CD4-positive, CD25-positive, alpha-beta regulatory T cell (primary cell): ENCODE results near the gene SLC9B1. TPM values are rescaled to one million over a fixed set of nuclear protein-coding genes. Genes with fewer than 3 reads are reported as not detected.

ENCODE experiments used
- ATAC-seq, 2 donors: fragments of 150-1000 bp; cut with Tn5 transposase; one replicate each; pipeline ENCODE4 v1.10.0; 2021; ENCODE audit warnings: low read depth in 2 of 2, moderate number of reproducible peaks in 2 of 2, moderate library complexity in 1 of 2
- DNase-seq, 3 donors: peaks; one replicate each; pipeline versions ENCODE4 v3.0.0 to v3.0.0-alpha.2; 2012 to 2022; ENCODE audit warnings: mixed read lengths in 1 of 3
- H3K27ac ChIP-seq: one replicate; pipeline ENCODE4 v1.7.0; 2013; ENCODE audit warnings: mild to moderate bottlenecking, low read length; ENCODE audit not compliant: insufficient read depth, poor library complexity, severe bottlenecking
- H3K27me3 ChIP-seq: one replicate; pipeline ENCODE4 v1.7.0; 2013; ENCODE audit warnings: low read length; ENCODE audit not compliant: control insufficient read depth, insufficient read depth
- H3K36me3 ChIP-seq: one replicate; pipeline ENCODE4 v1.7.0; 2013; ENCODE audit warnings: mild to moderate bottlenecking, low read length, moderate library complexity; ENCODE audit not compliant: control insufficient read depth, insufficient read depth
- H3K4me1 ChIP-seq: 2 replicates; pipeline ENCODE4 v1.7.0; 2013; ENCODE audit warnings: mild to moderate bottlenecking, low read length; ENCODE audit not compliant: insufficient read depth, control insufficient read depth, poor library complexity, severe bottlenecking
- H3K4me3 ChIP-seq: one replicate; pipeline ENCODE4 v1.7.0; 2013; ENCODE audit warnings: low read depth, mild to moderate bottlenecking, low read length, moderate library complexity
- H3K9me3 ChIP-seq, 2 experiments: 1 replicate in 1 of 2; 2 replicates in 1 of 2; pipeline ENCODE4 v1.7.0; 2013; ENCODE audit warnings: low read length in 2 of 2, mild to moderate bottlenecking in 1 of 2, moderate library complexity in 1 of 2; ENCODE audit not compliant: control insufficient read depth in 2 of 2
- H3K27ac Mint-ChIP-seq, 3 donors: one replicate each; pipeline ENCODE4 v1.8.0; 2020 to 2022; ENCODE audit warnings: mild to moderate bottlenecking in 3 of 3, mixed read lengths in 3 of 3, moderate library complexity in 2 of 3
- H3K27me3 Mint-ChIP-seq: one replicate; pipeline ENCODE4 v1.8.0; 2022; ENCODE audit warnings: mild to moderate bottlenecking, mixed read lengths
- H3K36me3 Mint-ChIP-seq: one replicate; pipeline ENCODE4 v1.8.0; 2020; ENCODE audit warnings: mixed read lengths
- H3K4me1 Mint-ChIP-seq, 4 donors: one replicate each; pipeline ENCODE4 v1.8.0; 2020 to 2022; ENCODE audit warnings: mixed read lengths in 4 of 4, mild to moderate bottlenecking in 1 of 4
- H3K4me3 Mint-ChIP-seq, 4 donors: one replicate each; pipeline ENCODE4 v1.8.0; 2020 to 2022; ENCODE audit warnings: mild to moderate bottlenecking in 4 of 4, mixed read lengths in 4 of 4, moderate library complexity in 3 of 4
- H3K9me3 Mint-ChIP-seq, 7 donors: one replicate each; pipeline ENCODE4 v1.8.0; 2020 to 2022; ENCODE audit warnings: mixed read lengths in 7 of 7, mild to moderate bottlenecking in 3 of 7, moderate library complexity in 2 of 7
- polyA plus RNA-seq, 4 donors: library from polyadenylated mRNA; unstranded; fragments of 300-500 nt; fragmentation: Illumina TruSeq; gene quantifications; one replicate each; pipeline ENCODE4 v1.2.3, GENCODE V29; 2021
- total RNA-seq: library from RNA; stranded (reverse); gene quantifications from one replicate; pipeline ENCODE4 v1.2.3, GENCODE V29; 2022

Gene SLC9B1
- total and polyA plus RNA-seq, 5 donors from 2014 or later: 1.7 to 2.7 (median 2.3) TPM

DNA sequence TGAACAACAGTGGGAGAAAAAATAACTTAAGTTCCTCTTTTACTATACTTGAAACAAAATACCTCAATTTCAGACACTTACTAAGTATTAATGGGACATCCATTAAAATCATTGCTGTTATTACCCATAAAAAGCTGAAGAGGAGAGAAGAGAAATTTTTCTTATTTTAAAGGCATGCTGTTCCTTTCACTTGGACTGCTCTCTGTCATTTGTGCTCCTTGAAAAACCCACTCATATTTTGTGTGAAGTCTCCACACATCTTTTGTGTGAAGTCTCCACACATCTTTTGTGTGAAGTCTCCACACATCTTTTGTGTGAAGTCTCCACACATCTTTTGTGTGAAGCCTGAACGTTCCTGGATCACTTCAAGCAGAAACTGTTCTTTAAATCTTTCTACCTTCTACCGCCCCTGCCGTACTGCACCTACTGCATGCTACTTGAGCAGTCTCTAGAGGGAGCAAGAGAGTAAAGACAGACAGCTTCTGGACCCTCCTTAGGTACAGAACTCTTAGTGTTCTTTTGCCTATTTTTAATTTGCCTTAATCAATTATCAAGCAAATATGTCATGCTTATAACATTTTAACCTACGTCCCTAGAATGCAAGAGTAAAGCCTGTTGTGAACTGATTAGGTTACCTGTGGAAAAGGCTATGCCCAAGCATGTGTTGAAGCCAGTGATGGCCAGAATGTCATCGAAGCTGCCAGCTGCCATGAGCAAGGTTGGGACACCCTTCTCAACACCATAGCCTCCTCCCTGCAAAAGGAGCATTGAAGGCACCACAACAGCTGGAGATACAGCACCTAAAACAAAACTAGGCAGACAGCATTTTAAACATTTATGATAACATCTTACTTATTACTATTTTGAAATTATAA lies 27.1 kb upstream of the SLC9B1 start:
- Mint-ChIP-seq H3K27me3 (no peaks in the 10 kb centered on the region), H3K4me3 (peak overlapping the region in 1 of 4 donors; percentile 54), H3K36me3 (peaks cover 39% of the 10 kb centered on the region), H3K9me3 (no peaks in the 10 kb centered on the region), H3K27ac (peak overlapping the region in 2 of 3 donors; percentile 47 to 55), H3K4me1 (peaks cover 0 to 8% (median 0%) of the 10 kb centered on the region in 4 donors)
- H3K27me3 ChIP-seq: no peaks in the 10 kb centered on the region
- H3K4me1 ChIP-seq: no peaks in the 10 kb centered on the region
- peaks cover 19% of the 10 kb centered on the region for H3K36me3 ChIP-seq
- H3K9me3 ChIP-seq: no peaks in the 10 kb centered on the region
- ATAC-seq (peak; percentile 93 to 94), DNase-seq (peak in 2 of 3 donors; percentile 60 to 71)
- no peak overlapping the region for H3K27ac ChIP-seq
- no peak overlapping the region for H3K4me3 ChIP-seq

DNA sequence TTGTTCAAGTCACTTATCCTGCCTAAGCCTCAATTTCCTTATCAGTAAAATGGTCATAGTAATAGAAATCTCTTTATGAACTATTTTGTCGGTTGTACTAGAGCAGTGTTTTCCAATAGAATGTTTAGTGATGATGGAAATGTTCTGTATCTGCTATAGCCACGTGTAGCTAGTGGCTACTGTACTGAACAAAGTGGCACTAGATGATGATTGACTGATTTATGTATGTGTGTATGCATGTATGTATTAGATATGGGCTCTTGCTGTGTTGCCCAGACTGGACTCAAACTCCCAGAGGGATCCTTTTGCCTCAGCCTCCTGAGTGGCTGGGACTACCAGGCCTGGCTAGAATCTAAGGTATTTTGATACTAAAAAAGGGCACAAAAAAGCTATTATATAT lies 24.7 kb upstream of the SLC9B1 start:
- ATAC-seq: no peak
- peaks cover 0 to 10% (median 0%) of the 10 kb centered on the region in 4 donors for H3K4me1 Mint-ChIP-seq
- Histone ChIP-seq H3K4me3 (no peak overlapping the region), H3K27me3 (no peaks in the 10 kb centered on the region), H3K9me3 (no peaks in the 10 kb centered on the region), H3K36me3 (peaks cover 11% of the 10 kb centered on the region), H3K27ac (no peak overlapping the region), H3K4me1 (no peaks in the 10 kb centered on the region)
- H3K9me3 Mint-ChIP-seq: no peaks in the 10 kb centered on the region
- DNase-seq: no peak
- peaks cover 35% of the 10 kb centered on the region for H3K36me3 Mint-ChIP-seq
- no peaks in the 10 kb centered on the region for H3K27me3 Mint-ChIP-seq
- H3K4me3 Mint-ChIP-seq: no peak overlapping the region
- no peak overlapping the region for H3K27ac Mint-ChIP-seq

DNA sequence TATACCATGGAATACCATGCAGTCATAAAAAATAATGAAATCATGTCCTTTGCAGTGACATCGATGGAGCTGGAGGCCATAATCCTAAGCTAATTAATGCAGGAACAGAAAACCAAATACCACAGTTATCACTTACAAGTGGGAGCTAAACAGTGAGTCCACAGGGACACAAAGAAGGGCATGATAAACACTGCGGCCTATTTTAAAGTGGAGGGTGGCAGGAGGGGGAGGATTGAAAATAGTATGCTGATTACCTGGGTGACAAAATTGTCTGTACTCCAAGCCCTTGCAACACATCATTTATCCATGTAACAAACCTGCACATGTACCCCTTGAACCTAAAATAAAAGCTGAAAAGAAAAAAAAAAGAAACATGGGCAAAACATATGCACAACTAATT lies 16.7 kb upstream of the SLC9B1 start:
- Mint-ChIP-seq H3K4me3 (no peak overlapping the region), H3K9me3 (no peaks in the 10 kb centered on the region)
- H3K27ac ChIP-seq: no peak overlapping the region

DNA sequence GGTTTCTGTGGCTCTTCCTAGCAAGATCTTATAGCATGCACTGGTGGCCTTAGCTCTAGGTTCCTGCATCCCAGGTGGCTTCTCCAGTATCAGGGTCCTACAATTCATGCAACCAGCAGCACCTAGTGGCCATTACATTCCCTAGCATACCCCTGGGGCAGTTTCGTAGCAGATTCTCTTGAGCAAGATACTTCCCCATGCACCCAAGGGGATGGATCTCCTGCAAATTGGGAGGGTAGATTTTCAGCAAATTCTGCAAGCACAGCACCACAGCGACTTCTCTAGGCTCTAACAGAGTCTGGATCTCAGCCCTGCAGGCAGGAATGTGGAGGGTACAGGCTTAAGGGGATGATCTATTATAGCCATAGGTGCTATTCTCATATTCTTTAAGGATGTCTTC lies 13.1 kb upstream of the SLC9B1 start:
- peak in 1 of 3 donors; percentile 60 for DNase-seq
- Histone ChIP-seq H3K27me3 (no peaks in the 10 kb centered on the region), H3K27ac (no peak overlapping the region), H3K4me3 (no peak overlapping the region), H3K9me3 (no peaks in the 10 kb centered on the region), H3K4me1 (no peaks in the 10 kb centered on the region), H3K36me3 (peaks cover 2% of the 10 kb centered on the region)
- H3K9me3 Mint-ChIP-seq: no peaks in the 10 kb centered on the region
- no peaks in the 10 kb centered on the region for H3K27me3 Mint-ChIP-seq
- H3K36me3 Mint-ChIP-seq: peaks cover 34% of the 10 kb centered on the region
- no peak overlapping the region for H3K27ac Mint-ChIP-seq
- H3K4me1 Mint-ChIP-seq: peaks cover 0 to 17% (median 6%) of the 10 kb centered on the region in 4 donors
- no peak overlapping the region for H3K4me3 Mint-ChIP-seq
- no peak for ATAC-seq

More for the DNA sequence above, 16.7 kb upstream of the SLC9B1 start:
- Histone ChIP-seq H3K4me1 (no peaks in the 10 kb centered on the region), H3K4me3 (no peak overlapping the region), H3K9me3 (no peaks in the 10 kb centered on the region), H3K36me3 (peaks cover 2% of the 10 kb centered on the region), H3K27me3 (no peaks in the 10 kb centered on the region)
- DNase-seq (no peak), ATAC-seq (no peak)
- Mint-ChIP-seq H3K4me1 (peaks cover 0 to 17% (median 8%) of the 10 kb centered on the region in 4 donors), H3K27ac (peak overlapping the region in 1 of 3 donors; percentile 38), H3K36me3 (peaks cover 22% of the 10 kb centered on the region), H3K27me3 (no peaks in the 10 kb centered on the region)

DNA sequence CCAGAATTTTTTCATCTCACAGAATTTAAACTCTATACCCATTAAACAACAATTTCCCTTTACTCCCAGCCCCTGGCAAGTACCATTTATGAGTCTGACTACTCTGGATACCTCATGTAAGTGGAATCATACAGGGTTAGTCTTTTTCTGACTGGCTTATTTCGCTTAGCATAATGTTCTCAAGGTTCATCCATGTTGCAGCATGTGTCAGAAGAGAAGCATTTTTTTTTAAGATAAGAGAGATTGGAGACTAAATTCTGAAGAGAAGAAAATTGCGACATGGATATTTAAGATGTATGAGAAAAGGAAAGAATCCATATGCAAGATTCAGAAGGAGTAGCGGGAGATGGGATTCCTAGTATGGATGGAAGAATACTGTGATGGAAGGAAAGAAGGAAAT lies 11.3 kb upstream of the SLC9B1 start:
- no peak overlapping the region for H3K27ac Mint-ChIP-seq
- DNase-seq (no peak), ATAC-seq (no peak)
- Histone ChIP-seq H3K9me3 (no peaks in the 10 kb centered on the region), H3K27ac (no peak overlapping the region), H3K4me3 (no peak overlapping the region), H3K36me3 (no peaks in the 10 kb centered on the region), H3K27me3 (no peaks in the 10 kb centered on the region), H3K4me1 (no peaks in the 10 kb centered on the region)
- peaks cover 28% of the 10 kb centered on the region for H3K36me3 Mint-ChIP-seq
- H3K27me3 Mint-ChIP-seq: no peaks in the 10 kb centered on the region
- no peaks in the 10 kb centered on the region for H3K9me3 Mint-ChIP-seq
- H3K4me3 Mint-ChIP-seq: no peak overlapping the region
- peaks cover 0 to 17% (median 7%) of the 10 kb centered on the region in 4 donors for H3K4me1 Mint-ChIP-seq

DNA sequence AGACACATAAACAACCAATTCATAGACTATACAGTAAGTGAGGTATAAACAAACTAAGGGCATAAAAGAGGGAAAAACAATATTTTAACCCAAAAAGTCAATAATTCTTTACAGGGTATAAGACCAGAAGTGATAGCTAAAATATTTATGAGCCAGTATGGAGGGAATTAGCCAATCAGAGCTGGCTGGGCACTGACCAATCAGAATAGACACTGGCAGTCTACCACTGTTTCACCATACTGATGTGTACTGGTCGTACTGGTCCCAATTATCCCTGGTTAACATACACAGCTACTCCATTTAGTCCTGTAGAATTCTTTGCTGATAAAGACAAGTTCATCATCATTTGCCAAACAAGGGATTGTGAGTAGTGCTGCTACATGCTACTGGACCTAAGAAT lies 9.8 kb upstream of the SLC9B1 start:
- DNase-seq (no peak), ATAC-seq (no peak)
- Mint-ChIP-seq H3K36me3 (peaks cover 23% of the 10 kb centered on the region), H3K4me3 (no peak overlapping the region), H3K9me3 (no peaks in the 10 kb centered on the region), H3K27ac (no peak overlapping the region), H3K4me1 (peaks cover 0 to 17% (median 5%) of the 10 kb centered on the region in 4 donors), H3K27me3 (no peaks in the 10 kb centered on the region)
- H3K9me3 ChIP-seq: no peaks in the 10 kb centered on the region
- peaks cover 3% of the 10 kb centered on the region for H3K36me3 ChIP-seq
- no peak overlapping the region for H3K4me3 ChIP-seq
- no peaks in the 10 kb centered on the region for H3K4me1 ChIP-seq
- H3K27me3 ChIP-seq: no peaks in the 10 kb centered on the region
- H3K27ac ChIP-seq: no peak overlapping the region

DNA sequence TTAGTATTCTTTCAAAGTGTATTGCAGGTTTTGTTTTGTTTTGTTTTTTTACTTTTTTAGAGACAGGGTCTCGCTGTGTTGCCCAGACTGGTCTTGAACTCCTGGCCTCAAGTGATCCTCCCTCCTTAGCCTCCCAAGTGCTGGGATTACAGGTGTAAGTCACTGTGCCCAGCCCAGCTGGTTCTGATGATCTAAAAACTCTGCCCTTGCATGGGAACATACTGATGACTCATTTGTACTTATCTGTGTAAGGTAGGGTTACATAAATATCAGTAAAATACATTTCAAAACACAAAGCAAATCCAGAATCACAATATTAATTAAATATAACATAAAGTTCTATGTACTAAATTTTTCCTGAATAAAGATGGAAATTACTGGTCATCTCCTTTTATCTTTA lies 7.4 kb upstream of the SLC9B1 start:
- Histone ChIP-seq H3K27ac (no peak overlapping the region), H3K9me3 (no peaks in the 10 kb centered on the region), H3K36me3 (peaks cover 3% of the 10 kb centered on the region), H3K27me3 (no peaks in the 10 kb centered on the region), H3K4me1 (no peaks in the 10 kb centered on the region), H3K4me3 (no peak overlapping the region)
- Mint-ChIP-seq H3K36me3 (peaks cover 28% of the 10 kb centered on the region), H3K9me3 (no peaks in the 10 kb centered on the region), H3K27ac (no peak overlapping the region), H3K27me3 (no peaks in the 10 kb centered on the region), H3K4me3 (no peak overlapping the region), H3K4me1 (peaks cover 0 to 2% (median 0%) of the 10 kb centered on the region in 4 donors)
- ATAC-seq (no peak), DNase-seq (no peak)

DNA sequence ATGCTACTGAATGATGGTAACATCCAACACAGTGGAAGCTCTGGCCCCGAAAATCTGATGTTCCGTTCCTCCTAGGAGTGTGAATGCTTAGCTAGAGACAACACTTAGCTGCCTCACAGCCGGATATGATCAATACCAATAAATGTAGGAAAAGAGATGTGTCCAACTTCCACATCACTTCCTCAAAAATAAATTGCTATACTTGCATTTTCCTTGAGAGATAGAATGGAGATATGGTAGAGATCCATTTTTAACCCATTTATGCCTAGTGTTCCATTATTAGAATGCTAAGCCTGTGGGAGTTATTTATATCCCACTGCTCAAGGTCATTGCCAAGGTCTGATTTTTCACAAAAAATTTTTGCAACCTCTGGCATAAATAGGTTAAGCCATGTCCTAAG lies 5.5 kb upstream of the SLC9B1 start:
- peaks cover 4% of the 10 kb centered on the region for H3K4me1 ChIP-seq
- H3K27me3 ChIP-seq: no peaks in the 10 kb centered on the region
- DNase-seq: no peak
- H3K27ac Mint-ChIP-seq: no peak overlapping the region
- no peak for ATAC-seq
- H3K4me3 Mint-ChIP-seq: no peak overlapping the region
- H3K9me3 ChIP-seq: no peaks in the 10 kb centered on the region
- peaks cover 19% of the 10 kb centered on the region for H3K36me3 Mint-ChIP-seq
- H3K27ac ChIP-seq: no peak overlapping the region
- no peak overlapping the region for H3K4me3 ChIP-seq
- no peaks in the 10 kb centered on the region for H3K9me3 Mint-ChIP-seq
- H3K36me3 ChIP-seq: peaks cover 3% of the 10 kb centered on the region
- no peaks in the 10 kb centered on the region for H3K27me3 Mint-ChIP-seq
- H3K4me1 Mint-ChIP-seq: peaks cover 0 to 9% (median 1%) of the 10 kb centered on the region in 4 donors
